GM12864 (cell line): ENCODE results near the gene TRIOBP.
A peak's percentile ranks its signal among the peaks of the same experiment; 100 is the strongest.
"Not testable (repeated sequence)": the region's sequence is repeated elsewhere in the genome, so short reads cannot be mapped to it uniquely, and the experiment has no call there.

Source experiments
- DNase-seq: peaks from one replicate; pipeline ENCODE4 v3.0.0-alpha.2; 2011; ENCODE audit warnings: low read depth
- H3K4me3 ChIP-seq: 2 replicates; pipeline ENCODE4 v1.5.1; 2011; ENCODE audit warnings: mild to moderate bottlenecking, low read depth, low read length, control low read depth
- CTCF ChIP-seq: IDR thresholded peaks from 2 replicates; pipeline ENCODE4 v1.5.1; 2011; ENCODE audit warnings: low read depth, mild to moderate bottlenecking, moderate library complexity, low read length, control low read depth, inconsistent platforms; ENCODE audit errors: missing control alignments

Gene TRIOBP

DNA sequence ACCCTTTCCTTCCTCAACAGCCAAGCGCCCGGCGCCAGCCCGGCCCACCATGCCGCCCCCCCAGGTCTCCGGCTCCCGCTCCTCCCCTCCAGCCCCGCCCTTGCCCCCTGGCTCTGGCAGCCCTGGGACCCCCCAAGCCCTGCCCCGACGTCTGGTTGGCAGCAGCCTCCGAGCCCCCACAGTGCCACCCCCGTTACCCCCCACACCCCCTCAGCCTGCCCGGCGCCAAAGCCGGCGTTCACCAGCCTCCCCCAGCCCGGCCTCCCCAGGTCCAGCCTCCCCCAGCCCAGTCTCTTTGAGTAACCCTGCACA lies 41.6 kb upstream of the TRIOBP start:
- no peak for TF ChIP-seq CTCF
- no peak for DNase-seq

DNA sequence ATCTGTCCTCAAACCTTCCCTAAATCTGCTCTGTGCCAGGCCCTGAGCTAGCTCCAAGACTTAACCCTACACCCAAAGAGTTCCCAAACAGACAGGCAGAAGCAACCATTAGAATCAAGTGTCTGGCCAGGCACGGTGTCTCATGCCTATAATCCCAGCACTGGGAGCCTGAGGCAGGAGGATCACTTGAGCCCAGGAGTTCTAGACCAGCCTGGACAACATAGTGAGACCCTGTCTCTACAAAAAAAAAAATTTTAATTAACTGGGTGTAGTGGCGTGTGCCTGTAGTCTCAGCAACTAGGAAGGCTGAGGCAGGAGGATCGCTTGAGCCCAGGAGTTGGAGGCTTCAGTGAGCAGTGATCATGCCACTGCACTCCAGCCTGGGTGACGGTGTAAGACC lies 40.3 kb upstream of the TRIOBP start:
- DNase-seq, H3K4me3 ChIP-seq: not testable (repeated sequence)

More for the DNA sequence above, 41.6 kb upstream of the TRIOBP start:
- H3K4me3 ChIP-seq = no peak overlapping the region

- no peak for TF ChIP-seq CTCF
- no peak for DNase-seq
- H3K4me3 ChIP-seq = peak overlapping the region; percentile 69
These were observed 39.2 kb upstream of the TRIOBP start for GRCh38 chr22:37657590-37658132.

DNA sequence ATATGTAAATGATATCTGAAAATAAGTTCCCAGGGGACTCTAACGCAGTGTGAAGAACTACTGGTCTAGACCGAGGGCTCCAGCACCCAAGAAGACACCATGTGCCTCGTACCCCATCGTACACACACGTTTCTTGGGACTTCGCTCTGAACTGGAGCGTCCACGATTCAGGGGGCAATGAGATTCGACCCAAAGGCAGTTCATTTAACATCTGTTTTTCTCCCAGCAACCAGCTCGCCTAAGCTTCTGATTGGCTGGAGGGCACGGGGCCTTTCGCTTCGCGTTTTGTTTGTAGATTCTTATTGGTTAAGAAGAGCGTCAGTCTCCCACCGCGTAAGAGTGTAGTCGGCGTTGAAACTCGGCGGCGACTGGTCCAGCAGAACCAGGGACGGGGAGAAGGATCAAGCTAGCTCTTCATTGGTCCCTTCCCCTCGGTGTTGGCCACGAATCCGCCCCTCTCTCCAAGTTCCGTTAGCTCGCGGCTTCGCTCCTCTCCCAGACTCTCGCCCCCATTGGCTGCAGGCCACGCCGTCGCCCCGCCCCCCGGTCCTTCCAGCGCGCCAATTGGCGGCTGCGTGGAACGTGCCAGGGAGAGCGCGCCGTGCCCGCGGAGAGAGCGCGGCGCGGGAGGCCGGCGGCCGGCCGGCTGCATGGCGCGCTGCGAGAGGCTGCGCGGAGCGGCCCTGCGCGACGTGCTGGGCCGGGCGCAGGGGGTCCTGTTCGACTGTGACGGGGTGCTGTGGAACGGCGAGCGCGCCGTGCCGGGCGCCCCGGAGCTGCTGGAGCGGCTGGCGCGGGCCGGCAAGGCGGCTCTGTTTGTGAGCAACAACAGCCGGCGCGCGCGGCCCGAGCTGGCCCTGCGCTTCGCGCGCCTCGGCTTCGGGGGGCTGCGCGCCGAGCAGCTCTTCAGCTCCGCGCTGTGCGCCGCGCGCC lies 38.4 kb upstream of the TRIOBP start, which contains the start of gene PDXP:
PDXP (plus strand) TSS at position 591 of the 933 bp plus-strand sequence; CDS start at position 651, 60 bp downstream.
- peak within 1 kb of the TSS; percentile 97 for H3K4me3 ChIP-seq
- DNase-seq = peak; percentile 100
- TF ChIP-seq CTCF = no peak

DNA sequence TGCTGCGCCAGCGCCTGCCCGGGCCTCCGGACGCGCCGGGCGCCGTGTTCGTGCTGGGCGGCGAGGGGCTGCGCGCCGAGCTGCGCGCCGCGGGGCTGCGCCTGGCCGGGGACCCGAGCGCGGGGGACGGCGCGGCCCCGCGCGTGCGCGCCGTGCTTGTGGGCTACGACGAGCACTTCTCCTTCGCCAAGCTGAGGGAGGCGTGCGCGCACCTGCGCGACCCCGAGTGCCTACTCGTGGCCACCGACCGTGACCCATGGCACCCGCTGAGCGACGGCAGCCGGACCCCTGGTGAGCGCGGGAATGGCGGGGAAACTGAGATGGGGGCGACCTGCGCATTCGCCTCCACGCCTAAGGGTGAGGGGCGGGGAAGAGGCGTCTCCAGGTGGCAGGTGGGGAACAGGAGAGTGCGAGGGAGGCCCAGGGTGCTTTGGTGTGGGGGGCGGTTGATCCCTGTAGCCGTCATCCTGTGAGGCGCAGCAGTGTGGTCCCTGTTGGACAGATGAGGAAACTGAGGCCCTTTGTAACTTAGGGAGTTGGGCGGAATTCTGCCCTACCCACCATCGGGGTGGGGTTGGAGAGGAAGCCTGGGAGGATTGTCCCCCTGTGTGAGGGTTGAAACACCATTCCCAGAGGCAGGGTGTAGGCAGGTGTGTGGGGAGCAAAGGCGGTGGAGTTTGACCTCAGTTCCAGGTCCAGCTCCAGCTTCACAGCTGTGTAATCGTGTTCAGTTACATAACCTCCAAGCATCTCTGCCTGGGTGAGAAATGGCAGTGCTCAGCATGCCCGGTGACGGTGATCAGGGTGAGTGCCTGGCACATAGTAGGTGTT lies 37.6 kb upstream of the TRIOBP start:
- H3K4me3 ChIP-seq = peak overlapping the region; percentile 97
- TF ChIP-seq CTCF = no peak
- DNase-seq = no peak

- TF ChIP-seq CTCF = no peak
- no peak for DNase-seq
- H3K4me3 ChIP-seq = peak overlapping the region; percentile 97
These were observed 36.7 kb upstream of the TRIOBP start for GRCh38 chr22:37659897-37660708.

GRCh38 chr22:37660709-37661045 lies 36.2 kb upstream of the TRIOBP start:
- no peak for TF ChIP-seq CTCF
- H3K4me3 ChIP-seq = peak overlapping the region; percentile 97
- no peak for DNase-seq
